Renal cortex interstitium (tissue), 11 donors: ENCODE data around the gene INHBC. TPM values are rescaled to one million over a fixed set of nuclear protein-coding genes. Genes with fewer than 3 reads are reported as not detected.

ENCODE experiments used
- DNase-seq, 11 donors: peaks; one replicate each; pipeline ENCODE4 v3.0.0-alpha.2; 2013; ENCODE audit warnings: low read depth in 9 of 11, low spot score in 4 of 11; ENCODE audit errors: extremely low read depth in 1 of 11
- polyA plus RNA-seq, 3 donors: library from polyadenylated mRNA; unstranded; fragments of 120-200 nt; gene quantifications; one replicate each; pipeline ENCODE4 v1.2.1, GENCODE V29; 2013; ENCODE audit not compliant: insufficient read length in 3 of 3

Gene INHBC
- polyA plus RNA-seq, 3 donors: 0.25 to 0.33 (median 0.32) TPM

- DNase-seq: peak in 10 of 11 donors; percentile 78 to 90 (median 86)
Observed at GRCh38 chr12:57462251-57462911, 27.8 kb downstream of the INHBC start.

GRCh38 chr12:57462912-57463253, 28.3 kb downstream of the INHBC start:
- DNase-seq: no peak

GRCh38 chr12:57464569-57464968, 30.0 kb downstream of the INHBC start:
- DNase-seq: no peak

- DNase-seq: no peak
Observed at GRCh38 chr12:57465030-57465746, 30.6 kb downstream of the INHBC start.

- no peak for DNase-seq
Observed at GRCh38 chr12:57465747-57466505, 31.3 kb downstream of the INHBC start.

GRCh38 chr12:57467212-57467874, 32.8 kb downstream of the INHBC start:
- DNase-seq: no peak

- DNase-seq: no peak
Observed at GRCh38 chr12:57467915-57468314, 33.3 kb downstream of the INHBC start.

- DNase-seq: no peak
Observed at GRCh38 chr12:57469296-57470164, 34.9 kb downstream of the INHBC start.

GRCh38 chr12:57470286-57470969, 35.8 kb downstream of the INHBC start:
- DNase-seq: no peak

- no peak for DNase-seq
Observed at GRCh38 chr12:57470970-57471656, 36.5 kb downstream of the INHBC start.

GRCh38 chr12:57471661-57472060, 37.1 kb downstream of the INHBC start:
- no peak for DNase-seq

GRCh38 chr12:57472391-57472790, 37.8 kb downstream of the INHBC start:
- no peak for DNase-seq

GRCh38 chr12:57473392-57473791, 38.8 kb downstream of the INHBC start:
- DNase-seq: no peak

GRCh38 chr12:57473886-57474285, 39.3 kb downstream of the INHBC start:
- no peak for DNase-seq

GRCh38 chr12:57474430-57474829, 39.8 kb downstream of the INHBC start:
- no peak for DNase-seq

- DNase-seq: no peak
Observed at GRCh38 chr12:57474862-57475261, 40.3 kb downstream of the INHBC start.

- no peak for DNase-seq
Observed at GRCh38 chr12:57475271-57476161, 40.9 kb downstream of the INHBC start.
